HG03439 (cell line): Measurements from ENCODE around the gene GREM1.

Experiments used
- ATAC-seq: cut with Tn5 transposase; IDR thresholded peaks from one replicate; pipeline ENCODE4 v1.9.1; 2021; ENCODE audit warnings: mild to moderate bottlenecking, moderate library complexity; ENCODE audit not compliant: unreplicated experiment

The GREM1 gene

GRCh38 chr15:32717426-32718226 lies at the start of gene GREM1:
TSS of gene GREM1 (plus strand) at chr15:32718004. CDS start at chr15:32730691, 12,687 bp downstream.
- ATAC-seq, result no peak

GRCh38 chr15:32668942-32669341 lies 48.9 kb upstream of the GREM1 start:
- no peak for ATAC-seq

GRCh38 chr15:32669896-32670611 lies 47.8 kb upstream of the GREM1 start:
- no peak for ATAC-seq

GRCh38 chr15:32670623-32671022 lies 47.2 kb upstream of the GREM1 start:
- ATAC-seq, result no peak

- no peak for ATAC-seq
These were observed 46.2 kb upstream of the GREM1 start for GRCh38 chr15:32671339-32672325.

- no peak for ATAC-seq
These were observed 43.1 kb upstream of the GREM1 start for GRCh38 chr15:32674681-32675080.

- ATAC-seq, result no peak
These were observed 42.3 kb upstream of the GREM1 start for GRCh38 chr15:32675466-32675865.

- ATAC-seq, result no peak
These were observed 41.6 kb upstream of the GREM1 start for GRCh38 chr15:32676169-32676568.

GRCh38 chr15:32677238-32677750 lies 40.5 kb upstream of the GREM1 start:
- ATAC-seq, result no peak

GRCh38 chr15:32679298-32679690 lies 38.5 kb upstream of the GREM1 start:
- no peak for ATAC-seq

- ATAC-seq, result no peak
These were observed 35.2 kb upstream of the GREM1 start for GRCh38 chr15:32682569-32682968.

GRCh38 chr15:32682977-32683630 lies 34.7 kb upstream of the GREM1 start:
- ATAC-seq, result no peak

GRCh38 chr15:32683906-32684584 lies 33.8 kb upstream of the GREM1 start:
- ATAC-seq, result no peak

- no peak for ATAC-seq
These were observed 32.2 kb upstream of the GREM1 start for GRCh38 chr15:32685576-32685975.

- ATAC-seq, result no peak
These were observed 30.2 kb upstream of the GREM1 start for GRCh38 chr15:32687556-32687955.

- no peak for ATAC-seq
These were observed 29.6 kb upstream of the GREM1 start for GRCh38 chr15:32688151-32688639.

- no peak for ATAC-seq
These were observed 26.7 kb upstream of the GREM1 start for GRCh38 chr15:32690941-32691688.

GRCh38 chr15:32691689-32692038 lies 26.1 kb upstream of the GREM1 start:
- no peak for ATAC-seq

- ATAC-seq, result no peak
These were observed 25.5 kb upstream of the GREM1 start for GRCh38 chr15:32692286-32692685.
